Liver (tissue), 9 donors: Measurements from ENCODE around the gene C3orf52. TPM values are rescaled to one million over a fixed set of nuclear protein-coding genes. Genes with fewer than 3 reads are reported as not detected.

Experiments
- DNase-seq: peaks from one replicate; pipeline ENCODE4 v3.0.0-alpha.2; 2017; ENCODE audit warnings: low spot score
- H3K27ac ChIP-seq, 2 donors: one replicate each; pipeline ENCODE4 v1.7.0; 2013; ENCODE audit warnings: inconsistent platforms in 2 of 2, low read length in 2 of 2, control low read depth in 1 of 2, low read depth in 1 of 2, mild to moderate bottlenecking in 1 of 2
- H3K27me3 ChIP-seq, 4 donors: one replicate each; pipeline versions ENCODE4 v1.6.1 to v1.7.0; 2013; ENCODE audit warnings: low read length in 3 of 4, inconsistent platforms in 1 of 4, mild to moderate bottlenecking in 1 of 4, moderate library complexity in 1 of 4; ENCODE audit not compliant: control insufficient read depth in 4 of 4, insufficient read depth in 4 of 4
- H3K36me3 ChIP-seq, 4 donors: one replicate each; pipeline versions ENCODE4 v1.6.1 to v1.7.0; 2013; ENCODE audit warnings: low read length in 3 of 4, mild to moderate bottlenecking in 3 of 4, low read depth in 1 of 4, moderate library complexity in 1 of 4; ENCODE audit not compliant: control insufficient read depth in 4 of 4, insufficient read depth in 3 of 4
- H3K4me1 ChIP-seq, 4 donors: one replicate each; pipeline versions ENCODE4 v1.6.1 to v1.7.0; 2013; ENCODE audit warnings: low read length in 3 of 4, mild to moderate bottlenecking in 3 of 4, moderate library complexity in 1 of 4; ENCODE audit not compliant: control insufficient read depth in 4 of 4, insufficient read depth in 4 of 4
- H3K4me3 ChIP-seq, 3 donors: one replicate each; pipeline versions ENCODE4 v1.6.1 to v1.7.0; 2013; ENCODE audit warnings: low read length in 3 of 3, control low read depth in 1 of 3, low read depth in 1 of 3, mild to moderate bottlenecking in 1 of 3
- H3K9ac ChIP-seq, 2 donors: one replicate each; pipeline ENCODE4 v1.7.0; 2013; ENCODE audit warnings: low read length in 2 of 2, mild to moderate bottlenecking in 2 of 2, moderate library complexity in 2 of 2, control low read depth in 1 of 2, low read depth in 1 of 2
- H3K9me3 ChIP-seq, 4 donors: one replicate each; pipeline versions ENCODE4 v1.6.1 to v1.7.0; 2013; ENCODE audit warnings: low read length in 3 of 4; ENCODE audit not compliant: control insufficient read depth in 4 of 4
- ATF3 ChIP-seq: IDR thresholded peaks from 2 replicates; pipeline ENCODE4 v1.6.1; 2016; ENCODE audit warnings: antibody characterized with exemption
- CTCF ChIP-seq: fragments of 150-350 bp; IDR thresholded peaks from 2 replicates; pipeline ENCODE4 v1.5.1; 2017; ENCODE audit warnings: improper control_type of control experiment, low read depth, low read length; ENCODE audit not compliant: missing input control
- EGR1 ChIP-seq, 2 donors: IDR thresholded peaks; 2 replicates each; pipeline ENCODE4 v1.6.1; 2016 to 2018; ENCODE audit warnings: antibody characterized with exemption in 2 of 2, low read depth in 2 of 2
- FOXA1 ChIP-seq: IDR thresholded peaks from 2 replicates; pipeline ENCODE4 v1.6.1; 2016; ENCODE audit warnings: antibody characterized with exemption
- FOXA2 ChIP-seq: IDR thresholded peaks from 2 replicates; pipeline ENCODE4 v1.6.1; 2016; ENCODE audit warnings: antibody characterized with exemption
- GABPA ChIP-seq, 2 donors: IDR thresholded peaks in 1 of 2; conservative IDR thresholded peaks in 1 of 2; 2 replicates each; pipeline ENCODE4 v1.6.1; 2016; ENCODE audit warnings: antibody characterized with exemption in 2 of 2, mild to moderate bottlenecking in 1 of 2, moderate library complexity in 1 of 2
- HNF4A ChIP-seq, 2 donors: conservative IDR thresholded peaks; 2 replicates each; pipeline ENCODE4 v1.6.1; 2016; ENCODE audit warnings: antibody characterized with exemption in 2 of 2, mild to moderate bottlenecking in 2 of 2
- HNF4G ChIP-seq: IDR thresholded peaks from 2 replicates; pipeline ENCODE4 v1.6.1; 2016; ENCODE audit warnings: antibody characterized with exemption
- JUND ChIP-seq, 2 donors: IDR thresholded peaks; 2 replicates each; pipeline ENCODE4 v1.6.1; 2016; ENCODE audit warnings: antibody characterized with exemption in 2 of 2
- MAX ChIP-seq: IDR thresholded peaks from 2 replicates; pipeline ENCODE4 v1.6.1; 2016; ENCODE audit warnings: antibody characterized with exemption
- NR2F2 ChIP-seq: IDR thresholded peaks from 2 replicates; pipeline ENCODE4 v1.6.1; 2016; ENCODE audit warnings: antibody characterized with exemption
- RAD21 ChIP-seq, 2 donors: IDR thresholded peaks; 2 replicates each; pipeline ENCODE4 v1.6.1; 2016; ENCODE audit warnings: antibody characterized with exemption in 2 of 2, mild to moderate bottlenecking in 2 of 2
- REST ChIP-seq: IDR thresholded peaks from 2 replicates; pipeline ENCODE4 v1.6.1; 2016; ENCODE audit warnings: antibody characterized with exemption, mild to moderate bottlenecking
- RXRA ChIP-seq, 2 donors: IDR thresholded peaks; 2 replicates each; pipeline ENCODE4 v1.6.1; 2017 to 2018; ENCODE audit warnings: antibody characterized with exemption in 2 of 2, mild to moderate bottlenecking in 1 of 2
- SP1 ChIP-seq: IDR thresholded peaks from 2 replicates; pipeline ENCODE4 v1.6.1; 2018; ENCODE audit warnings: antibody characterized with exemption, mild to moderate bottlenecking
- TAF1 ChIP-seq: conservative IDR thresholded peaks from 2 replicates; pipeline ENCODE4 v1.6.1; 2016; ENCODE audit warnings: antibody characterized with exemption, mild to moderate bottlenecking
- YY1 ChIP-seq: IDR thresholded peaks from 2 replicates; pipeline ENCODE4 v1.6.1; 2016; ENCODE audit warnings: antibody characterized with exemption, mild to moderate bottlenecking
- WGBS: extraction: QIAGEN DNeasy Blood & Tissue Kit; methylation state at CpG from one replicate; pipeline ENCODE4 v1.1.7; 2013; 5-methylcytosine and 5-hydroxymethylcytosine counted together
- polyA plus RNA-seq, 2 donors: library from polyadenylated mRNA; stranded (reverse) in 1 of 2; unstranded in 1 of 2; fragments of 200-250 nt in 1 of 2; fragments of >200 nt in 1 of 2; fragmentation: Nextera tagmentation in 1 of 2; extraction: Ambion mirVana in 1 of 2; gene quantifications; one replicate each; pipeline versions ENCODE4 v1.2.1 to v1.2.3, GENCODE V29; 2013 to 2015
- total RNA-seq, 2 donors: library from RNA; depleted of rRNA; stranded (reverse); fragments of >200 nt; gene quantifications; one replicate each; pipeline ENCODE4 v1.2.3, GENCODE V29; 2014
- TF ChIP-seq, protein P1 (sequence below): IDR thresholded peaks from 2 replicates; pipeline ENCODE4 v1.6.1; 2016; ENCODE audit warnings: antibody characterized with exemption
- donor health status: healthy.
- donor health status: healthy.
- donor health status: healthy.
- donor health status: healthy.
- donor health status: healthy.

Gene C3orf52
- total and polyA plus RNA-seq, 4 donors, result 0.10 to 1.8 (median 0.47) TPM; not detected in 1

GRCh38 chr3:112124907-112125607, 38.9 kb downstream of the C3orf52 start:
- Histone ChIP-seq H3K27me3 (peaks cover 0 to 2% (median 0%) of the 10 kb centered on the region in 4 donors), H3K36me3 (no peaks in the 10 kb centered on the region), H3K9me3 (no peaks in the 10 kb centered on the region), H3K9ac (no peak overlapping the region), H3K4me3 (no peak overlapping the region), H3K27ac (no peak overlapping the region), H3K4me1 (peaks cover 0 to 5% (median 0%) of the 10 kb centered on the region in 4 donors)
- TF ChIP-seq CTCF (no peak), YY1 (no peak), GABPA (IDR thresholded peaks at IDR 0.05 in 1 of 2, conservative IDR thresholded peaks at IDR 0.05 in 1 of 2) (no peak), HNF4A (conservative IDR thresholded peaks at IDR 0.05) (no peak), TAF1 (no peak), RAD21 (IDR thresholded peaks at IDR 0.05) (no peak), MAX (no peak), RXRA (IDR thresholded peaks at IDR 0.05) (no peak), EGR1 (IDR thresholded peaks at IDR 0.05; ENCODE audit: low read depth in 2 of 2) (no peak), JUND (IDR thresholded peaks at IDR 0.05) (no peak), REST (no peak), HNF4G (no peak), NR2F2 (no peak), SP1 (no peak), FOXA1 (no peak), FOXA2 (no peak), ATF3 (no peak)
- TF ChIP-seq, protein P1, sequence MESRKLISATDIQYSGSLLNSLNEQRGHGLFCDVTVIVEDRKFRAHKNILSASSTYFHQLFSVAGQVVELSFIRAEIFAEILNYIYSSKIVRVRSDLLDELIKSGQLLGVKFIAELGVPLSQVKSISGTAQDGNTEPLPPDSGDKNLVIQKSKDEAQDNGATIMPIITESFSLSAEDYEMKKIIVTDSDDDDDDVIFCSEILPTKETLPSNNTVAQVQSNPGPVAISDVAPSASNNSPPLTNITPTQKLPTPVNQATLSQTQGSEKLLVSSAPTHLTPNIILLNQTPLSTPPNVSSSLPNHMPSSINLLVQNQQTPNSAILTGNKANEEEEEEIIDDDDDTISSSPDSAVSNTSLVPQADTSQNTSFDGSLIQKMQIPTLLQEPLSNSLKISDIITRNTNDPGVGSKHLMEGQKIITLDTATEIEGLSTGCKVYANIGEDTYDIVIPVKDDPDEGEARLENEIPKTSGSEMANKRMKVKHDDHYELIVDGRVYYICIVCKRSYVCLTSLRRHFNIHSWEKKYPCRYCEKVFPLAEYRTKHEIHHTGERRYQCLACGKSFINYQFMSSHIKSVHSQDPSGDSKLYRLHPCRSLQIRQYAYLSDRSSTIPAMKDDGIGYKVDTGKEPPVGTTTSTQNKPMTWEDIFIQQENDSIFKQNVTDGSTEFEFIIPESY, result no peak
- DNase-seq, result no peak
- 79% methylated on average over 5 of the region's 5 CpGs for WGBS
